GM18517 (cell line): ENCODE data around the gene TBC1D3E.
"Not testable (repeated sequence)": the region's sequence is repeated elsewhere in the genome, so short reads cannot be mapped to it uniquely, and the experiment has no call there.

ENCODE experiments used
- ATAC-seq: cut with Tn5 transposase; IDR thresholded peaks from one replicate; pipeline ENCODE4 v1.9.1; 2021; ENCODE audit warnings: mild to moderate bottlenecking, moderate library complexity; ENCODE audit not compliant: unreplicated experiment

The TBC1D3E gene

DNA sequence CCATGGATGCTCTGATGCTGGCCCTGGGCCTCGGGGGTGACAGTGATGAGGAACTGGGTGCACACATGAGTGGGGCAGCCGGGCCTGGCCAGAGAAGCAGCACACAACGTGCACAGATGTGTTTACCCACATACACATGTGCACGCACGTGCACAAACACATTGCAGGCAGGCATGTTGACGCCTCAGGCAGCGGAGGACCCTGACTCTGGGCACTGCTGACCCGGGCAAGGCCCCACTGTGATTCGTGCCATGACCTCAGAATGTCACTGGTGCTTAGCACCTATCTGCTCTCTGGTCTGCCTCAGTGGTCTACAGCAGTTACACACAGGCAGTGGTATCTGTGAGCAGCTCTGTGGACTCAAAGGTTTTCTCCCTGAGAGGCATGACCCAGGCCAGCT is at the start of gene TBC1D3E:
Gene TBC1D3E (plus strand): TSS at position 301 of the 400 bp plus-strand sequence. CDS start 1,545 bp downstream, outside the sequence.
- not testable (repeated sequence) for ATAC-seq

DNA sequence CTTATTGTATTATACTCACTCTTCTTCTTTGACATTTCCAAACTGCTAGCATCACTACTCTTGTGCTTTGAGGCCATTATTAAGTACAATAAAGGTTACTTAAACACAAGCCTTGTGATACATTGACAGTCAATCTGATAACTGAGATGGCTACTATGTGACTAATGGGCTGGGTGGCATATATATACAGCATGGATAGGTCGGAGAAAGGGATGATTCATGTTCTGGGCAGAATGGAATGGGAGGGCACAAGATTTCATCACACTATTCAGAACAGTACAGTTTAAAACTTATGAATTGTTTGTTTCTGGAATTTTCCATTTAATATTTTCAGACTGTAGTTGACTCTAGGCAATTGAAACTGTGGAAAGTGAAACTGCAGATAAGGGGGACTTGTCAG is 40.4 kb upstream of the TBC1D3E start:
- not testable (repeated sequence) for ATAC-seq

DNA sequence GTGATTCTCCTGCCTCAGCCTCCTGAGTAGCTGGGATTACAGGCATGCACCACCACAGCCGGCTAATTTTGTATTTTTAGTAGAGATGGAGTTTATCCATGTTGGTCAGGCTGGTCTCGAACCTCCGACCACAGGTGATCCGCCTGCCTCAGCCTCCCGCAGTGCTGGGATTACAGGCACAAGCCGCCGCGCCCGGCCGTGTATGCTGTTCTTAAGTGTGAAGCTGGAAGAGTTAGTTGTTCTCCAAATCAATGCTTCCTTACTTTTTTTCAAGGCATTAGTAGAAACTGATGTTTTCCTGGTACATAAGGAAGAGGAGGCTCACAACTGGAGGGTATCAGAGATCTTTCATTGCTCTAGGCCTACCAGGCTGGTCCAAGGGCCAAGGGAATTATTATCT is 39.6 kb upstream of the TBC1D3E start:
- not testable (repeated sequence) for ATAC-seq

DNA sequence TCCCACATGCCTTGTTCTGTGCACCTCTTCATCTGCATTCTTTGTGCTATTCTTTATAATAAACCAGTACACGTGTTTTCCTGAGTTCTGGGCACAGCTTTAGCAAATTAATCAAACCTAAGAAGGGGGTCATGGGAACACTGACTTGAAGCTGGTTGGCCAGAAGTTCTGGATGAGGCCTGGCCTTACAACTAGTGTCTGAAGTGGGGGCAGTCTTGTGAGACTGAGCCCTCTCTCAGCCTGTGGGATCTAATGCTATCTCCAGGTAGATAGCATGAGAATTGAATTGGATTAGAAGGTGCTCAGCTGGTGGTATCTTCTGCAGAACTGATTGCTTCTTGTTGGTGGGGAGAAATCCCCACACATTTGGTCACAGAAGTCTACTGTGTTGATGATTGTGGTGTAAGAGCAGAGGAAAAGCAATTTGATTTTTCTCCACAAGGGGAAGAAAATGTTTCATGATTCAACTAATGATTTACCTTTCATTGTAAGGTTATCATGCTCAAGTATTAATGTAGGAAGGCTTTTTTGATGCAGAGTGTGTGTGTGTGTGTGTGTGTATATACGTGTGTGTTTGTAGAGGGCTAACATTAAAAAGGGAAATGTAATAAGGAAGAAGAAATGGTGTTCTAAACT is 33.6 kb upstream of the TBC1D3E start:
- not testable (repeated sequence) for ATAC-seq

DNA sequence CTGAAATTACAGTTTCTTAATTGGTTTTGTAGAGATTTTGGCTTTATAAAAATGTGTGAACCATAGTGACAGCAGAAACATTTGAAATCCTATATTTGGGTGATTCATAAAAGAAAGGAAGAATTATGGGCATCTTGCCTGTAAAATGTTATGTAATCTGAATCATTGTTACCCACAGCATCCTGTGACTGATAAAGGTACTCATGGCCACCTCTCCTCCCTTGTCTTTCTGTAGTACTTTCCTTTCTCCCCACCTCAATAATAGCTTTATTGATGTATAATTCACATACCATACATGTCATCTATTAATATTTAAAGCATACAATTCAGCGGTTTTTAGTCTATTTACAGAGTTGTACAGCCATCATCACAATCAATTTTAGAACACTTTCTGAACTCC is 28.5 kb upstream of the TBC1D3E start:
- ATAC-seq = not testable (repeated sequence)

DNA sequence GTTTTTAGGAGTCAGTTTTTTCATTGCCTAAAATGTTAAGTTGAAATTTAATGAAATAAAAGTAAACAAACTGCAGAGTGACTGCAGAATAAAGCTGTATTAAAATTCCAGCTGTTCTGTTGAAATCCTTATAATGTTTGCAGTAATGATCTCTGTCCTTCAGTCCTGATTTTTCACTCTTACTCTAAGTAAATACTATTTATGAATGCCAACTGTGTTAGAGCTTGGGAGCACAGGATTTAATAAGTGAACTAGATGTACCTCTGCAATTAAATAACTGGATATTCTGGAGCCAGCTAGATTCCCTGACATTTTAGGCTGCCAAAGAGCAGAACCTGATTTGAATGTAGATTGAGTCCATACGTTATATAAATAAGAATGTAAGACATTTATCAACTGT is 7.9 kb upstream of the TBC1D3E start:
- ATAC-seq = not testable (repeated sequence)

DNA sequence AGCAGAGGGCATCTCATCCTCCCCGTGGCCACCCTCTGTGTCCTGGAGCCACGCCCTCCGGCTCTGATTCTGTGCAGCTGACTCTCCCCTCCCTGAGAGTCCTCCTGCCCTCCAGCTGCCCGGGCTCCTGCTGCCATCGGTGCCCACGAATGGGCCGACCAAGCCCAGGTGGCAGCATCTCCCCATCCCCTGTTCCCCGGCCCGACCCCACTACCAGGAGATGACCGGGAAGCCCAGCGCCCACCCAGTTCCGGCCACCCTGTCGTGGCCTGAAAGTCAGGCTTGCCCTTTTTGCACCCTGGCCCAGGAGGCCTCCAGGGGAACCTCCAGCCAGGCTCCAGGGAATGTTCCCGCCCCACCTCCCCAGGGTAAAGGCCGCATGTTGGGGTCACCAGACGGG is 7.1 kb downstream of the TBC1D3E start:
- not testable (repeated sequence) for ATAC-seq
